H9 (cell line): Measurements from ENCODE around the gene SUPT20HL1. TPM values are rescaled to one million over a fixed set of nuclear protein-coding genes. Genes with fewer than 3 reads are reported as not detected.
A peak's percentile ranks its signal among the peaks of the same experiment; 100 is the strongest.
"Not testable (repeated sequence)": the region's sequence is repeated elsewhere in the genome, so short reads cannot be mapped to it uniquely, and the experiment has no call there.

ENCODE experiments used
- DNase-seq: peaks from one replicate; pipeline ENCODE4 v3.0.0-alpha.2; 2017
- H2AFZ ChIP-seq: one replicate; pipeline ENCODE4 v1.6.1; 2013; ENCODE audit warnings: mild to moderate bottlenecking, low read length, control low read depth, moderate library complexity
- H2AK5ac ChIP-seq: 2 replicates; pipeline ENCODE4 v1.6.1; 2013; ENCODE audit warnings: low read length, control low read depth, mixed read lengths; ENCODE audit not compliant: insufficient read length
- H2BK120ac ChIP-seq: one replicate; pipeline ENCODE4 v1.6.1; 2013; ENCODE audit warnings: low read depth, mild to moderate bottlenecking, low read length, control low read depth, inconsistent platforms; ENCODE audit not compliant: poor library complexity, severe bottlenecking
- H2BK12ac ChIP-seq: 2 replicates; pipeline ENCODE4 v1.6.1; 2013; ENCODE audit warnings: low read length, control low read depth, mixed read lengths, low read depth; ENCODE audit not compliant: insufficient read length
- H2BK15ac ChIP-seq: 2 replicates; pipeline ENCODE4 v1.6.1; 2013; ENCODE audit warnings: low read depth, low read length, control low read depth
- H2BK20ac ChIP-seq: one replicate; pipeline ENCODE4 v1.6.1; 2013; ENCODE audit warnings: low read depth, mild to moderate bottlenecking, low read length, control low read depth, inconsistent platforms; ENCODE audit not compliant: poor library complexity, severe bottlenecking
- H2BK5ac ChIP-seq: 2 replicates; pipeline ENCODE4 v1.6.1; 2013; ENCODE audit warnings: low read length, control low read depth, mixed read lengths; ENCODE audit not compliant: insufficient read length
- H3K14ac ChIP-seq: 2 replicates; pipeline ENCODE4 v1.6.1; 2013; ENCODE audit warnings: low read length, control low read depth; ENCODE audit not compliant: insufficient read depth
- H3K18ac ChIP-seq: 2 replicates; pipeline ENCODE4 v1.6.1; 2013; ENCODE audit warnings: low read depth, mild to moderate bottlenecking, mixed read lengths, low read length, control low read depth; ENCODE audit not compliant: insufficient read length
- H3K23ac ChIP-seq: 2 replicates; pipeline ENCODE4 v1.6.1; 2013; ENCODE audit warnings: low read length, control low read depth, mixed read lengths, low read depth; ENCODE audit not compliant: insufficient read length
- H3K23me2 ChIP-seq: 2 replicates; pipeline ENCODE4 v1.6.1; 2013; ENCODE audit warnings: low read depth, mild to moderate bottlenecking, mixed read lengths, low read length, control low read depth; ENCODE audit not compliant: insufficient read length, poor library complexity, severe bottlenecking
- H3K27ac ChIP-seq: 2 replicates; pipeline ENCODE4 v1.5.1; 2013; ENCODE audit warnings: low read length, control low read depth, mixed read lengths, low read depth; ENCODE audit not compliant: insufficient read length
- H3K27me3 ChIP-seq: 2 replicates; pipeline ENCODE4 v1.6.1; 2013; ENCODE audit warnings: low read length, control low read depth, inconsistent platforms; ENCODE audit not compliant: insufficient read depth
- H3K4ac ChIP-seq: 2 replicates; pipeline ENCODE4 v1.6.1; 2013; ENCODE audit warnings: low read depth, mild to moderate bottlenecking, control low read depth, inconsistent platforms, low read length, moderate library complexity
- H3K4me1 ChIP-seq: 2 replicates; pipeline ENCODE4 v1.6.1; 2013; ENCODE audit warnings: low read length, control low read depth, inconsistent platforms; ENCODE audit not compliant: insufficient read depth
- H3K4me2 ChIP-seq: 2 replicates; pipeline ENCODE4 v1.6.1; 2013; ENCODE audit warnings: low read length, control low read depth, mixed read lengths; ENCODE audit not compliant: insufficient read length, insufficient read depth
- H3K56ac ChIP-seq: 2 replicates; pipeline ENCODE4 v1.6.1; 2013; ENCODE audit warnings: low read depth, mild to moderate bottlenecking, mixed read lengths, low read length, control low read depth; ENCODE audit not compliant: insufficient read length
- H3K79me1 ChIP-seq: 2 replicates; pipeline ENCODE4 v1.6.1; 2013; ENCODE audit warnings: low read depth, mild to moderate bottlenecking, moderate library complexity, low read length, control low read depth, inconsistent platforms; ENCODE audit not compliant: insufficient read depth, poor library complexity, severe bottlenecking
- H3K79me2 ChIP-seq: 2 replicates; pipeline ENCODE4 v1.6.1; 2013; ENCODE audit warnings: low read length, control low read depth, inconsistent platforms; ENCODE audit not compliant: insufficient read depth
- H3K9ac ChIP-seq: 2 replicates; pipeline ENCODE4 v1.6.1; 2013; ENCODE audit warnings: low read length, control low read depth, mixed read lengths; ENCODE audit not compliant: insufficient read length; ENCODE audit errors: extremely low read depth
- H3K9me3 ChIP-seq: one replicate; pipeline ENCODE4 v1.6.1; 2013; ENCODE audit warnings: low read depth, low read length, inconsistent platforms; ENCODE audit not compliant: control insufficient read depth
- H3T11ph ChIP-seq: one replicate; pipeline ENCODE4 v1.6.1; 2013; ENCODE audit warnings: mild to moderate bottlenecking, low read length, control low read depth, inconsistent platforms
- H4K20me1 ChIP-seq: one replicate; pipeline ENCODE4 v1.6.1; 2013; ENCODE audit not compliant: control insufficient read depth, insufficient read length, insufficient read depth
- H4K5ac ChIP-seq: 2 replicates; pipeline ENCODE4 v1.6.1; 2013; ENCODE audit warnings: low read depth, mild to moderate bottlenecking, mixed read lengths, low read length, control low read depth; ENCODE audit not compliant: insufficient read length
- H4K8ac ChIP-seq: replicated peaks from 2 replicates; pipeline ENCODE4 v1.6.1; 2013; ENCODE audit warnings: low read length, control low read depth, mixed read lengths, low read depth; ENCODE audit not compliant: insufficient read length
- H4K91ac ChIP-seq: 2 replicates; pipeline ENCODE4 v1.6.1; 2013; ENCODE audit warnings: low read depth, mild to moderate bottlenecking, moderate library complexity, mixed read lengths, low read length, control low read depth; ENCODE audit not compliant: insufficient read length
- H3K27ac Mint-ChIP-seq, 3 experiments: 2 replicates in 2 of 3; 3 replicates in 1 of 3; pipeline ENCODE4 v1.8.0; 2020 to 2021; ENCODE audit warnings: mixed read lengths in 3 of 3, mild to moderate bottlenecking in 1 of 3, moderate library complexity in 1 of 3
- H3K27me3 Mint-ChIP-seq: 2 replicates; pipeline ENCODE4 v1.8.0; 2021; ENCODE audit warnings: low read depth, mild to moderate bottlenecking, moderate library complexity, mixed read lengths
- H3K36me3 Mint-ChIP-seq, 3 experiments: 2 replicates in 2 of 3; 3 replicates in 1 of 3; pipeline ENCODE4 v1.8.0; 2020 to 2021; ENCODE audit warnings: low read depth in 3 of 3, mixed read lengths in 3 of 3; ENCODE audit not compliant: insufficient read depth in 1 of 3
- H3K4me1 Mint-ChIP-seq, 2 experiments: 2 replicates each; pipeline ENCODE4 v1.8.0; 2020; ENCODE audit warnings: mixed read lengths in 2 of 2
- H3K4me3 Mint-ChIP-seq, 2 experiments: 2 replicates in 1 of 2; 3 replicates in 1 of 2; pipeline ENCODE4 v1.8.0; 2020 to 2021; ENCODE audit warnings: mild to moderate bottlenecking in 2 of 2, mixed read lengths in 2 of 2, moderate library complexity in 1 of 2
- H3K9me3 Mint-ChIP-seq, 2 experiments: 2 replicates in 1 of 2; 3 replicates in 1 of 2; pipeline ENCODE4 v1.8.0; 2020; ENCODE audit warnings: mild to moderate bottlenecking in 2 of 2, mixed read lengths in 2 of 2, moderate library complexity in 1 of 2
- WGBS: extraction: QIAGEN DNeasy Blood & Tissue Kit; methylation state at CpG from one replicate; pipeline ENCODE4 v1.1.7; 2013; ENCODE audit warnings: missing lambda C conversion rate, low lambda C conversion rate, mixed read lengths; ENCODE audit not compliant: insufficient read length; ENCODE audit errors: extremely low coverage; 5-methylcytosine and 5-hydroxymethylcytosine counted together
- total RNA-seq: library from RNA; stranded (reverse); gene quantifications from 2 replicates; pipeline ENCODE4 v1.2.1, GENCODE V29; 2021

The SUPT20HL1 gene
- total RNA-seq, 1 experiment from 2014 or later: not detected

DNA sequence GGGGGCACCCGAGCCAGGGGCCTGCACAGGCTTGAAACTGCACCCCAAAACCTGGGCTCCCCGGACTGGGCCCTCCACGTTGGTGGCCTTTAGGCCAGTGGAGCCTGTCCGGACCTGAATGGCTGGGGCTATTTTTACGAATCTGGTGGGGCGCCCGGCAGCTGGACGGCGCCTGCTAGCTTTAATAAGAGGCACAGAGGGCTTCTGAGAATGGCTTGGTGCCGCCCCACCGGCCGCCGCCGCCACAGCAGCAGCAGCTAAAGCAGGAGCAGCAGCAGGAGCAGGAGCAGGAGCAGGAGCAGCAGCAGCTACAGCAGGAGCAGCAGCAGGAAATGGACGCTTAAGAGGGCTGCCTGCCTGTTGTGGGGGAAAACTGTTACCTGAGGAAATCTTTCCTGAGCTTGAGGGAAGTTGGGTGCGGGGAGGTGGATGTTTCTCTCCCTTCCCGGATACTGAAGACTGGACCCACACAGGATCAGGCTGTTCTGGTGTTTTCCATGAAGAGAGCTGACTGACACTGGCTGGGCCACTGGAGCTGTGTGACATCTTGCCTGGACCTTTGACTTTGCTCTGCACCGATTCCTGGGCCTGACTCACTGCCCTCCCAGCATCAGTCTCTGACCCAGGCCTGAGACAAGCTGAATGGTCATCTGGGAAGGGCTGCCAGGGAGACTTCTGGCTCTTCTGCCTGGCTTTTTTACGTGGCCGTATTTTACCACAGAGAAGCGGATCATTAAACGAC lies 48.8 kb upstream of the SUPT20HL1 start:
- not testable (repeated sequence) for H4K20me1 ChIP-seq, H3K56ac ChIP-seq, H2BK20ac ChIP-seq, H2BK12ac ChIP-seq, H3K4ac ChIP-seq, H3K18ac ChIP-seq, H3K4me2 ChIP-seq, H3K27me3 Mint-ChIP-seq, H3K23me2 ChIP-seq, H3K27me3 ChIP-seq, H3K27ac ChIP-seq, H3K9me3 ChIP-seq, H3K79me1 ChIP-seq, H4K5ac ChIP-seq, H2BK5ac ChIP-seq, H2BK15ac ChIP-seq, H2AFZ ChIP-seq, H3K4me1 ChIP-seq, H4K91ac ChIP-seq, H3K4me3 Mint-ChIP-seq, H3T11ph ChIP-seq, H3K9me3 Mint-ChIP-seq, H3K9ac ChIP-seq, H4K8ac ChIP-seq, H2BK120ac ChIP-seq, H3K23ac ChIP-seq, H3K36me3 Mint-ChIP-seq, H2AK5ac ChIP-seq, H3K79me2 ChIP-seq
- H3K14ac ChIP-seq: peak overlapping the region; percentile 78; the same call in 1 of the 2 replicates
- Mint-ChIP-seq H3K4me1 (peaks cover 20 to 25% of the 10 kb centered on the region in 2 experiments), H3K27ac (peak overlapping the region in 1 of 3 experiments; percentile 68; a peak in 1 of 7 replicates)
- no CpG with 5 or more reads among the region's 22 CpGs for WGBS
- peak; percentile 83 for DNase-seq

DNA sequence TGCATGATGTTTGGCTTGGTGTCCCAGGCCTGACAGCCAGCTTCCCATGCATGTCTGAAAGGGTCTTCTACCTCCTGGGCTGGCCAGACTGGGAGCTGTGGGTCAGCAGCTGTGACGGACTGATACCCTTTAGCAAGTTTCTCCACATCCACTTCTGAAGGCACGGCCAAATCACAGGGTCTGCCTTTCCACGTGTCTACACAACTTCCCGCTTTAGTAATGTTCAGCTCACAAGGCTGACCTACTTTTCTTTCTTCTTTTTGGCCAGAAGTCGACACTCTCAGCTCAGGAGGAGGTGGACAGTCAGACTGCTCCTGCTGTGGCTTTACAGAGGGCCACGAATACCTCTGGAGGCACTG lies 48.2 kb upstream of the SUPT20HL1 start:
- not testable (repeated sequence) for H3K27me3 ChIP-seq, H3K79me1 ChIP-seq, H2BK15ac ChIP-seq, H2BK5ac ChIP-seq, H2BK12ac ChIP-seq, H3K14ac ChIP-seq, H3K4me3 Mint-ChIP-seq, H3K18ac ChIP-seq, H2BK120ac ChIP-seq, H3K9me3 Mint-ChIP-seq, H3K9ac ChIP-seq, H3K4ac ChIP-seq, H4K20me1 ChIP-seq, H3K56ac ChIP-seq, H3K36me3 Mint-ChIP-seq, H3K27ac ChIP-seq, H3K4me2 ChIP-seq, H2AFZ ChIP-seq, H3K9me3 ChIP-seq, H4K8ac ChIP-seq, H2BK20ac ChIP-seq, H4K91ac ChIP-seq, H4K5ac ChIP-seq, H3K4me1 ChIP-seq, H2AK5ac ChIP-seq, DNase-seq, H3T11ph ChIP-seq, H3K23me2 ChIP-seq, H3K23ac ChIP-seq, H3K27me3 Mint-ChIP-seq, H3K79me2 ChIP-seq
- Mint-ChIP-seq H3K27ac (peak overlapping the region in 1 of 3 experiments; percentile 76; a peak in 1 of 7 replicates), H3K4me1 (peaks cover 20 to 25% of the 10 kb centered on the region in 2 experiments)
- WGBS: no CpG with 5 or more reads among the region's 6 CpGs
